Lung (tissue), 12 donors: ENCODE data around the gene CCDC137. TPM values are rescaled to one million over a fixed set of nuclear protein-coding genes. Genes with fewer than 3 reads are reported as not detected.

Experiments
- ATAC-seq: fragments of 200-7000 bp; cut with Tn5 transposase; one replicate; pipeline ENCODE4 v1.9.1; 2020; ENCODE audit warnings: moderate number of reproducible peaks; ENCODE audit not compliant: insufficient read depth, low FRiP score
- DNase-seq, 3 donors: peaks; one replicate each; pipeline ENCODE4 v3.0.0-alpha.2; 2013 to 2017
- H3K27ac ChIP-seq, 2 donors: one replicate each; pipeline ENCODE4 v1.5.1; 2013; ENCODE audit warnings: mild to moderate bottlenecking in 2 of 2, moderate library complexity in 2 of 2, control low read depth in 1 of 2, inconsistent platforms in 1 of 2, low read depth in 1 of 2, low read length in 1 of 2
- H3K27me3 ChIP-seq, 3 donors: one replicate each; pipeline ENCODE4 v1.5.1; 2013; ENCODE audit warnings: low read length in 2 of 3; ENCODE audit not compliant: control insufficient read depth in 3 of 3, insufficient read depth in 3 of 3
- H3K36me3 ChIP-seq, 4 donors: one replicate each; pipeline ENCODE4 v1.5.1; 2013; ENCODE audit warnings: low read length in 4 of 4, mild to moderate bottlenecking in 1 of 4, moderate library complexity in 1 of 4; ENCODE audit not compliant: control insufficient read depth in 4 of 4, insufficient read depth in 4 of 4
- H3K4me1 ChIP-seq, 5 donors: one replicate each; pipeline ENCODE4 v1.5.1; 2013; ENCODE audit warnings: low read length in 5 of 5, mild to moderate bottlenecking in 2 of 5, moderate library complexity in 1 of 5; ENCODE audit not compliant: control insufficient read depth in 5 of 5, insufficient read depth in 5 of 5
- H3K4me3 ChIP-seq: one replicate; pipeline ENCODE4 v1.5.1; 2013; ENCODE audit warnings: mild to moderate bottlenecking, control low read depth, moderate library complexity
- H3K9ac ChIP-seq, 2 donors: one replicate each; pipeline ENCODE4 v1.5.1; 2013; ENCODE audit warnings: low read length in 2 of 2, control low read depth in 1 of 2; ENCODE audit not compliant: insufficient read depth in 1 of 2
- H3K9me3 ChIP-seq, 4 donors: one replicate each; pipeline ENCODE4 v1.5.1; 2013; ENCODE audit warnings: low read length in 3 of 4, mild to moderate bottlenecking in 1 of 4, moderate library complexity in 1 of 4; ENCODE audit not compliant: control insufficient read depth in 4 of 4, insufficient read depth in 3 of 4
- CTCF ChIP-seq: IDR thresholded peaks from 2 replicates; pipeline ENCODE4 v1.5.1; 2012; ENCODE audit warnings: mild to moderate bottlenecking; ENCODE audit errors: control extremely low read depth, extremely low read depth
- WGBS, 2 donors: extraction: QIAGEN DNeasy Blood & Tissue Kit; methylation state at CpG; one replicate each; pipeline ENCODE4 v1.1.7; 2013; 5-methylcytosine and 5-hydroxymethylcytosine counted together
- polyA plus RNA-seq, 2 donors: library from polyadenylated mRNA; stranded (reverse); fragments of 200-250 nt; gene quantifications; one replicate each; pipeline ENCODE4 v1.2.1, GENCODE V29; 2013
- total RNA-seq, 2 donors: library from RNA; depleted of rRNA in 1 of 2; stranded (reverse); fragments of >200 nt in 1 of 2; gene quantifications; one replicate each; pipeline ENCODE4 v1.2.1, GENCODE V29; 2014 to 2021
- donor health status: control.
- donor health status: control.
- donor health status: Bipolar disorder and iron deficiency.
- donor health status: healthy.
- donor health status: DM: yes; HTN: yes; CAD: no.

CCDC137 gene
- total and polyA plus RNA-seq, 4 donors: 10.2 to 23.6 (median 16.7) TPM

DNA sequence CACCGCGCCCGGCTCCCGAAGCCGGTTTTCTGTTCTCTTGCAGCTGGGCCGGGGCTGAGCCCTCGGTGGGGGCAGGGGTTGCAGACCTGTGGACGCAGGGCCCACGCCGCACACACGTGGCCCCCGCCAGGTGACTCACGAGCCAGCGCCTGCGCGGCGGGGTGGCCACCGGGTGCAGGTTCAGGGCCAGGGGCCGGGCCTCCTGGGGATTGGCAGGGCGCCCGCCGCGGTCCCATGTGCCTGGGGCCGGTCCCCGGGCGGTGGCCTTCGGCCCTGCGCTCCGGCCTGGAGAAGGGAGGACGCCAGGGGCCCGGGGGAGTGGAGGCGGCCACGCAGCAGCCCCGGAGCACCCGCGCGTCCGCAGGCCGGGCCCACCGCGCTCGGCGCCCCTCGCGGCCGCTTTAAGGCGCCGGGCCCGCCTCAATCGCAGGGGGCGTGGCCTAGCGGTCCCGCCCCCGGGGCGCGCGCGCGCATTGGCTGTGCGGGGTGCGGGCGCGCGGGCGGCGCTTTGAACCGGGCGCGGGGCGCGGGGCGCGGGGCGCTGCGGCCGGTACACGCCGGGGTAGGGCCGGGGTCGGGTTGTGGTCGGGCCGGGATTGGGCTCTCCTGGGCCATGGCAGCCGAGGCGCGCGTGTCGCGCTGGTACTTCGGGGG, 45.4 kb downstream of the CCDC137 start, which contains the start of gene SLC25A10:
TSS of gene SLC25A10 (plus strand) at position 471 of the 654 bp plus-strand sequence. CDS start at position 614, 143 bp downstream.
- H3K27ac ChIP-seq: peak within 1 kb of the TSS; percentile 19 to 60
- 0 to 1% methylated on average over 40 to 89 of the region's 89 CpGs for WGBS, 2 donors
- H3K4me1 ChIP-seq: peaks cover 0 to 32% (median 8%) of the 10 kb centered on the region in 5 donors
- TF ChIP-seq CTCF: no peak
- peak within 1 kb of the TSS; percentile 76 for H3K4me3 ChIP-seq
- peaks cover 0 to 13% (median 0%) of the 10 kb centered on the region in 4 donors for H3K36me3 ChIP-seq
- no peaks in the 10 kb centered on the region for H3K9me3 ChIP-seq
- peak within 1 kb of the TSS in 1 of 2 donors; percentile 32 for H3K9ac ChIP-seq
- ATAC-seq (peak; percentile 83), DNase-seq (peak; percentile 68 to 85 (median 72))
- peaks cover 0 to 10% (median 9%) of the 10 kb centered on the region in 3 donors for H3K27me3 ChIP-seq

GRCh38 chr17:81712468-81713003, 46.0 kb downstream of the CCDC137 start:
- H3K9ac ChIP-seq: peak overlapping the region in 1 of 2 donors; percentile 32
- peaks cover 0 to 32% (median 8%) of the 10 kb centered on the region in 5 donors for H3K4me1 ChIP-seq
- peaks cover 0 to 7% (median 0%) of the 10 kb centered on the region in 4 donors for H3K36me3 ChIP-seq
- H3K27me3 ChIP-seq: peaks cover 0 to 10% (median 9%) of the 10 kb centered on the region in 3 donors
- H3K4me3 ChIP-seq: peak overlapping the region; percentile 76
- DNase-seq (peak in 1 of 3 donors; percentile 45), ATAC-seq (peak; percentile 6)
- no peak for TF ChIP-seq CTCF
- H3K9me3 ChIP-seq: no peaks in the 10 kb centered on the region
- WGBS, 2 donors: 4% methylated on average over 41 of the region's 41 CpGs
- H3K27ac ChIP-seq: no peak overlapping the region

GRCh38 chr17:81713004-81713555, 46.5 kb downstream of the CCDC137 start:
- TF ChIP-seq CTCF: no peak
- Histone ChIP-seq H3K9ac (peak overlapping the region in 1 of 2 donors; percentile 32), H3K27me3 (peaks cover 0 to 10% (median 9%) of the 10 kb centered on the region in 3 donors), H3K4me1 (peaks cover 0 to 32% (median 8%) of the 10 kb centered on the region in 5 donors), H3K9me3 (no peaks in the 10 kb centered on the region), H3K4me3 (no peak overlapping the region), H3K36me3 (peaks cover 0 to 2% (median 0%) of the 10 kb centered on the region in 4 donors), H3K27ac (no peak overlapping the region)
- ATAC-seq (no peak), DNase-seq (no peak)
- WGBS, 2 donors: 43 to 63% methylated on average over 18 of the region's 18 CpGs
